T47D (cell line): ENCODE results near the gene DDIT3.
"Not testable (repeated sequence)": the region's sequence is repeated elsewhere in the genome, so short reads cannot be mapped to it uniquely, and the experiment has no call there.

Source experiments
- DNase-seq, 2 experiments: peaks; one replicate each; pipeline versions ENCODE4 v3.0.0 to v3.0.0-alpha.2; 2011 to 2012; ENCODE audit warnings: low read depth in 1 of 2, low spot score in 1 of 2
- JUND ChIP-seq: IDR thresholded peaks from 2 replicates; pipeline ENCODE4 v1.6.1; 2012; ENCODE audit warnings: low read depth
- in situ Hi-C: cut with HindIII; loops from 2 replicates; pipeline ENCODE4 v1.10.0; 2016; ENCODE audit warnings: low sequenced_read_pairs, low pct_unique_long_range_greater_than_20kb

Gene DDIT3

GRCh38 chr12:57511161-57511560 lies 9.2 kb downstream of the DDIT3 start:
- in situ Hi-C loops = no loop called here
- no peak for TF ChIP-seq JUND
- no peak for DNase-seq

GRCh38 chr12:57507796-57508195 lies 12.5 kb downstream of the DDIT3 start:
- in situ Hi-C loops, DNase-seq: not testable (repeated sequence)

- in situ Hi-C loops, DNase-seq: not testable (repeated sequence)
These were observed 13.8 kb downstream of the DDIT3 start for GRCh38 chr12:57506541-57506940.

GRCh38 chr12:57502311-57502969 lies 17.9 kb downstream of the DDIT3 start:
- in situ Hi-C loops, DNase-seq: not testable (repeated sequence)

- in situ Hi-C loops = no loop called here
- DNase-seq = no peak
- TF ChIP-seq JUND = no peak
These were observed 20.1 kb downstream of the DDIT3 start for GRCh38 chr12:57500213-57500612.

- no peak for TF ChIP-seq JUND
- in situ Hi-C loops = no loop called here
- DNase-seq = no peak
These were observed 21.7 kb downstream of the DDIT3 start for GRCh38 chr12:57498571-57498970.

- DNase-seq = no peak
- TF ChIP-seq JUND = no peak
- in situ Hi-C loops = no loop called here
These were observed 22.2 kb downstream of the DDIT3 start for GRCh38 chr12:57498132-57498502.

GRCh38 chr12:57497223-57498131 lies 22.8 kb downstream of the DDIT3 start:
- TF ChIP-seq JUND = no peak
- in situ Hi-C loops = no loop called here
- no peak for DNase-seq

- DNase-seq = no peak
- in situ Hi-C loops = no loop called here
- no peak for TF ChIP-seq JUND
These were observed 23.5 kb downstream of the DDIT3 start for GRCh38 chr12:57496822-57497221.

GRCh38 chr12:57495051-57495701 lies 25.1 kb downstream of the DDIT3 start:
- in situ Hi-C loops, DNase-seq: not testable (repeated sequence)

- TF ChIP-seq JUND = no peak
- in situ Hi-C loops = no loop called here
- DNase-seq = peak in 1 of 2 experiments; percentile 38
These were observed 28.7 kb downstream of the DDIT3 start for GRCh38 chr12:57491393-57492280.

- no peak for TF ChIP-seq JUND
- DNase-seq = no peak
- in situ Hi-C loops = no loop called here
These were observed 30.2 kb downstream of the DDIT3 start for GRCh38 chr12:57490126-57490525.
